Measurements from ENCODE around the gene TMEM245. TPM values are rescaled to one million over a fixed set of nuclear protein-coding genes. Genes with fewer than 3 reads are reported as not detected.

TMEM245 gene
- total RNA-seq, 1 experiment from 2014 or later: 23.7 TPM

GRCh38 chr9:109110329-109111021 lies 9.3 kb downstream of the TMEM245 start:
- H3K27ac ChIP-seq (ENCODE audit: low read length): peak overlapping the region; percentile 67
- intact Hi-C loops (cut with micrococcal nuclease): loop anchor here (10.0 kb wide), 1 partner anchor 46 kb away; no protein-coding TSS in a partner anchor
- H3K27me3 ChIP-seq (ENCODE audit: low read length): no peaks in the 10 kb centered on the region
- peak overlapping the region; percentile 20; the same call in 1 of the 2 replicates for H3K9ac ChIP-seq (ENCODE audit: low read length)
- H3K36me3 ChIP-seq (ENCODE audit: low read depth, low read length): peaks cover under 1% of the 10 kb centered on the region; the same call in 1 of the 2 replicates
- DNase-seq: peak; percentile 51
- no peak for TF ChIP-seq EZH2phosphoT487 (IDR thresholded peaks at IDR 0.05; ENCODE audit: borderline replicate concordance, low read length)
- TF ChIP-seq CTCF (conservative IDR thresholded peaks at IDR 0.05; ENCODE audit: low read depth, low read length): no peak
- TF ChIP-seq EZH2 (IDR thresholded peaks at IDR 0.05; ENCODE audit: low read length, unreplicated experiment): no peak
- peak overlapping the region; percentile 51 for H3K4me3 ChIP-seq (ENCODE audit: low read length)
- peaks cover 58% of the 10 kb centered on the region for H3K4me1 ChIP-seq (ENCODE audit: insufficient read depth, low read length)
- no TSS peak for BruUV-seq (replicated peaks)
- no peak overlapping the region for H2AFZ ChIP-seq (ENCODE audit: low read length)
- CTCF ChIA-PET: no interaction called here
- H3K9me3 ChIP-seq (ENCODE audit: low read length): no peaks in the 10 kb centered on the region
- peak; percentile 60 for ATAC-seq
- H4K20me1 ChIP-seq (ENCODE audit: low read length): peaks cover 20% of the 10 kb centered on the region; the same call in 1 of the 2 replicates
- H3F3A ChIP-seq (ENCODE audit: low read length, unreplicated experiment): no peaks in the 10 kb centered on the region
- peaks cover 98% of the 10 kb centered on the region for H3K79me2 ChIP-seq (ENCODE audit: low read length)
- POLR2A ChIA-PET (ENCODE audit: unreplicated experiment): no interaction called here
- no peaks in the 10 kb centered on the region for H3K9me2 ChIP-seq (replicated peaks; ENCODE audit: low read length)
- H3K4me2 ChIP-seq (ENCODE audit: low read length): peak overlapping the region; percentile 79

- Histone ChIP-seq H3K9me2 (replicated peaks; ENCODE audit: low read length) (no peaks in the 10 kb centered on the region), H3K36me3 (ENCODE audit: low read depth, low read length) (peaks cover 5% of the 10 kb centered on the region; the same call in 1 of the 2 replicates), H3K4me3 (ENCODE audit: low read length) (peak overlapping the region; percentile 51; the same call in 1 of the 2 replicates), H3K27me3 (ENCODE audit: low read length) (no peaks in the 10 kb centered on the region), H3F3A (ENCODE audit: low read length, unreplicated experiment) (no peaks in the 10 kb centered on the region), H2AFZ (ENCODE audit: low read length) (no peak overlapping the region), H3K79me2 (ENCODE audit: low read length) (peaks cover 98% of the 10 kb centered on the region), H3K9me3 (ENCODE audit: low read length) (no peaks in the 10 kb centered on the region), H3K4me2 (ENCODE audit: low read length) (peak overlapping the region; percentile 79), H3K4me1 (ENCODE audit: insufficient read depth, low read length) (peaks cover 55% of the 10 kb centered on the region), H3K9ac (ENCODE audit: low read length) (0 out of 2 replicates have a peak overlapping the region, but pooled peaks have one; percentile 5), H4K20me1 (ENCODE audit: low read length) (peaks cover 20% of the 10 kb centered on the region; the same call in 1 of the 2 replicates), H3K27ac (ENCODE audit: low read length) (peak overlapping the region; percentile 67)
- no TSS peak for BruUV-seq (replicated peaks)
- CTCF ChIA-PET: no interaction called here
- POLR2A ChIA-PET (ENCODE audit: unreplicated experiment): no interaction called here
- DNase-seq (no peak), ATAC-seq (no peak)
- TF ChIP-seq EZH2phosphoT487 (IDR thresholded peaks at IDR 0.05; ENCODE audit: borderline replicate concordance, low read length) (no peak), CTCF (conservative IDR thresholded peaks at IDR 0.05; ENCODE audit: low read depth, low read length) (no peak), EZH2 (IDR thresholded peaks at IDR 0.05; ENCODE audit: low read length, unreplicated experiment) (no peak)
- intact Hi-C loops (cut with micrococcal nuclease): loop anchor here (10.0 kb wide), 1 partner anchor 45 kb away; no protein-coding TSS in a partner anchor
These were observed 9.8 kb downstream of the TMEM245 start for GRCh38 chr9:109109967-109110328.

GRCh38 chr9:109108318-109108717 lies 11.4 kb downstream of the TMEM245 start:
- Histone ChIP-seq H3K4me1 (ENCODE audit: insufficient read depth, low read length) (peaks cover 46% of the 10 kb centered on the region), H3K9ac (ENCODE audit: low read length) (no peak overlapping the region), H3K79me2 (ENCODE audit: low read length) (peaks cover 97% of the 10 kb centered on the region), H4K20me1 (ENCODE audit: low read length) (peaks cover 16% of the 10 kb centered on the region; the same call in 1 of the 2 replicates), H3K9me2 (replicated peaks; ENCODE audit: low read length) (no peaks in the 10 kb centered on the region), H3K27me3 (ENCODE audit: low read length) (no peaks in the 10 kb centered on the region), H3K9me3 (ENCODE audit: low read length) (no peaks in the 10 kb centered on the region), H3K4me2 (ENCODE audit: low read length) (peak overlapping the region; percentile 79), H3F3A (ENCODE audit: low read length, unreplicated experiment) (no peaks in the 10 kb centered on the region), H3K36me3 (ENCODE audit: low read depth, low read length) (peaks cover 14% of the 10 kb centered on the region), H3K4me3 (ENCODE audit: low read length) (no peak overlapping the region), H2AFZ (ENCODE audit: low read length) (no peak overlapping the region), H3K27ac (ENCODE audit: low read length) (peak overlapping the region; percentile 39)
- ChIA-PET POLR2A (ENCODE audit: unreplicated experiment) (no interaction called here), CTCF (no interaction called here)
- no peak for TF ChIP-seq CTCF (conservative IDR thresholded peaks at IDR 0.05; ENCODE audit: low read depth, low read length)
- TF ChIP-seq EZH2 (IDR thresholded peaks at IDR 0.05; ENCODE audit: low read length, unreplicated experiment): no peak
- TF ChIP-seq EZH2phosphoT487 (IDR thresholded peaks at IDR 0.05; ENCODE audit: borderline replicate concordance, low read length): no peak
- peak; percentile 23 for DNase-seq
- no peak for ATAC-seq
- intact Hi-C loops (cut with micrococcal nuclease): no loop called here
- BruUV-seq (replicated peaks): no TSS peak

All from PC-3 (cell line).